ENCODE measurements around the gene BLVRA. TPM values are rescaled to one million over a fixed set of nuclear protein-coding genes. Genes with fewer than 3 reads are reported as not detected.

BLVRA gene
- total and polyA plus RNA-seq, 7 donors = 22.9 to 105 (median 60.4) TPM

DNA sequence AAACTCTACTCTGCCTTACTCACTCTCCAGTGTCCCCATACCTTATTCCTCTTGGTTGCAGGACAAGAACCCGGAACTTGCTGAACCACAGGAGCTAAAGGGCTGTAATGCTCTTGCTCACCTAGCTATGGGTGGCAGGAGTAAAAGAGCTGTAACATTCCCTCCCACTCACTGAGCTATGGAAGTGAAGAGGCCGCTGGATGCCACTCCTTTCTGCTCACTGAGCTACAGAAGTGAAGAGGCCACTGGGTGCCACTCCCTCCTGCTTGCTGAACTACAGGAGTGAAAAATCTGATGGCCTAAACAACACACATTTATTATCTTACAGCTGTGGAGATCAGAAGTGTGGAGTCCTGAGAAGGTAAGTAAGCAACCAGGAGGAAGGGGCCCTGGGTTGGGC lies 93.3 kb downstream of the BLVRA start:
- TF ChIP-seq EP300 (IDR thresholded peaks at IDR 0.05) = no peak
- no peak for TF ChIP-seq POLR2A (IDR thresholded peaks at IDR 0.05)
- no peak for TF ChIP-seq POLR2AphosphoS5 (IDR thresholded peaks at IDR 0.05)
- no peak overlapping the region for H3K4me3 ChIP-seq
- DNase-seq = no peak
- H3K27ac ChIP-seq = no peak overlapping the region
- no peaks in the 10 kb centered on the region for H3K4me1 ChIP-seq
- no peaks in the 10 kb centered on the region for H3K27me3 ChIP-seq
- H3K9me3 ChIP-seq = no peaks in the 10 kb centered on the region
- intact Hi-C loops (cut with DNase I) = no loop called here
- no peaks in the 10 kb centered on the region for H3K36me3 ChIP-seq
- 75 to 78% methylated on average over 2 of the region's 2 CpGs for WGBS, 2 donors

- H3K9me3 ChIP-seq = no peaks in the 10 kb centered on the region
- no peaks in the 10 kb centered on the region for H3K4me1 ChIP-seq
- intact Hi-C loops (cut with DNase I) = no loop called here
- no peak for DNase-seq
- H3K36me3 ChIP-seq = no peaks in the 10 kb centered on the region
- H3K27ac ChIP-seq = no peak overlapping the region
- H3K4me3 ChIP-seq = no peak overlapping the region
- H3K27me3 ChIP-seq = no peaks in the 10 kb centered on the region
- TF ChIP-seq POLR2A (IDR thresholded peaks at IDR 0.05) (no peak), EP300 (IDR thresholded peaks at IDR 0.05) (no peak), POLR2AphosphoS5 (IDR thresholded peaks at IDR 0.05) (no peak)
- TF ChIP-seq, protein P1, sequence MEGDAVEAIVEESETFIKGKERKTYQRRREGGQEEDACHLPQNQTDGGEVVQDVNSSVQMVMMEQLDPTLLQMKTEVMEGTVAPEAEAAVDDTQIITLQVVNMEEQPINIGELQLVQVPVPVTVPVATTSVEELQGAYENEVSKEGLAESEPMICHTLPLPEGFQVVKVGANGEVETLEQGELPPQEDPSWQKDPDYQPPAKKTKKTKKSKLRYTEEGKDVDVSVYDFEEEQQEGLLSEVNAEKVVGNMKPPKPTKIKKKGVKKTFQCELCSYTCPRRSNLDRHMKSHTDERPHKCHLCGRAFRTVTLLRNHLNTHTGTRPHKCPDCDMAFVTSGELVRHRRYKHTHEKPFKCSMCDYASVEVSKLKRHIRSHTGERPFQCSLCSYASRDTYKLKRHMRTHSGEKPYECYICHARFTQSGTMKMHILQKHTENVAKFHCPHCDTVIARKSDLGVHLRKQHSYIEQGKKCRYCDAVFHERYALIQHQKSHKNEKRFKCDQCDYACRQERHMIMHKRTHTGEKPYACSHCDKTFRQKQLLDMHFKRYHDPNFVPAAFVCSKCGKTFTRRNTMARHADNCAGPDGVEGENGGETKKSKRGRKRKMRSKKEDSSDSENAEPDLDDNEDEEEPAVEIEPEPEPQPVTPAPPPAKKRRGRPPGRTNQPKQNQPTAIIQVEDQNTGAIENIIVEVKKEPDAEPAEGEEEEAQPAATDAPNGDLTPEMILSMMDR (IDR thresholded peaks at IDR 0.05) = no peak
Observed at GRCh38 chr7:43855176-43855575, 96.7 kb downstream of the BLVRA start.

- H3K4me3 ChIP-seq = no peak overlapping the region
- WGBS, 2 donors = 93 to 96% methylated on average over 4 of the region's 4 CpGs
- no peak overlapping the region for H3K27ac ChIP-seq
- no peaks in the 10 kb centered on the region for H3K9me3 ChIP-seq
- no peak for TF ChIP-seq EP300 (IDR thresholded peaks at IDR 0.05)
- TF ChIP-seq, protein P1 (IDR thresholded peaks at IDR 0.05) = no peak
- no peak for TF ChIP-seq POLR2A (IDR thresholded peaks at IDR 0.05)
- no peak for TF ChIP-seq POLR2AphosphoS5 (IDR thresholded peaks at IDR 0.05)
- intact Hi-C loops (cut with DNase I) = no loop called here
- H3K27me3 ChIP-seq = no peaks in the 10 kb centered on the region
- DNase-seq = no peak
- H3K36me3 ChIP-seq = no peaks in the 10 kb centered on the region
- no peaks in the 10 kb centered on the region for H3K4me1 ChIP-seq
Observed at GRCh38 chr7:43856316-43856715, 97.8 kb downstream of the BLVRA start.

Other genes starting within 250 kb of the BLVRA start
- gene STK17A, start 175.6 kb upstream of the BLVRA start, total RNA-seq = 10 to 100 TPM in 3 of 4 donors, 1 to 10 TPM in 1; 9.3 to 22.3 (median 11.9) TPM
- gene STK17A, start 175.6 kb upstream of the BLVRA start, polyA plus RNA-seq = 10 to 100 TPM; 16.8 to 29.6 (median 26.6) TPM
- gene COA1, start 29.2 kb upstream of the BLVRA start, total RNA-seq = 10 to 100 TPM; 36.0 to 61.2 (median 42.9) TPM
- 10 to 100 TPM; 31.2 to 46.1 (median 36.3) TPM for gene COA1, start 29.2 kb upstream of the BLVRA start, polyA plus RNA-seq
- gene MRPS24, start 110.8 kb downstream of the BLVRA start, total RNA-seq = 100 to 1,000 TPM; 105 to 148 (median 125) TPM
- 100 to 1,000 TPM; 145 to 177 (median 170) TPM for gene MRPS24, start 110.8 kb downstream of the BLVRA start, polyA plus RNA-seq
- 10 to 100 TPM; 18.4 to 32.7 (median 24.0) TPM for gene URGCP, start 147.9 kb downstream of the BLVRA start, total RNA-seq
- gene URGCP, start 147.9 kb downstream of the BLVRA start, polyA plus RNA-seq = 10 to 100 TPM; 18.0 to 28.8 (median 21.5) TPM
- gene UBE2D4, start 167.8 kb downstream of the BLVRA start, total RNA-seq = 10 to 100 TPM; 24.0 to 37.1 (median 28.5) TPM
- 10 to 100 TPM in 2 of 3 donors, 1 to 10 TPM in 1; 7.5 to 14.1 (median 13.8) TPM for gene UBE2D4, start 167.8 kb downstream of the BLVRA start, polyA plus RNA-seq
- gene SPDYE1, start 239.2 kb downstream of the BLVRA start, total RNA-seq = not detected
- gene SPDYE1, start 239.2 kb downstream of the BLVRA start, polyA plus RNA-seq = not detected